HepG2 (cell line): ENCODE measurements around the gene MYO15A. TPM values are rescaled to one million over a fixed set of nuclear protein-coding genes. Genes with fewer than 3 reads are reported as not detected.

Experiments
- BRCA1 ChIP-seq: sonication (generic); formaldehyde crosslinking; IDR thresholded peaks from 2 replicates; pipeline ENCODE4 v1.4.0; 2020; ENCODE audit warnings: missing genetic modification reagents
- CSRNP1 ChIP-seq: sonication (generic); formaldehyde crosslinking; IDR thresholded peaks from 2 replicates; pipeline ENCODE4 v1.8.1; 2023; ENCODE audit warnings: mild to moderate bottlenecking, missing genetic modification reagents
- ETV6 ChIP-seq: sonication (generic); formaldehyde crosslinking; conservative IDR thresholded peaks from 2 replicates; pipeline ENCODE4 v1.4.0; 2020; ENCODE audit warnings: missing genetic modification reagents
- GMEB1 ChIP-seq: sonication (generic); formaldehyde crosslinking; IDR thresholded peaks from 2 replicates; pipeline ENCODE4 v1.5.1; 2020; ENCODE audit warnings: missing genetic modification reagents, mild to moderate bottlenecking, borderline replicate concordance
- HNF1A ChIP-seq, 2 experiments: sonication (generic) in 1 of 2; formaldehyde crosslinking in 1 of 2; IDR thresholded peaks; 2 replicates each; pipeline versions ENCODE4 v1.4.0 to v1.6.1; 2016 to 2020; ENCODE audit warnings: borderline replicate concordance in 1 of 2, low read depth in 1 of 2, mild to moderate bottlenecking in 1 of 2, missing genetic modification reagents in 1 of 2
- HOXA3 ChIP-seq: sonication (generic); formaldehyde crosslinking; IDR thresholded peaks from 2 replicates; pipeline ENCODE4 v1.5.0; 2020; ENCODE audit warnings: missing genetic modification reagents
- IKZF4 ChIP-seq: sonication (generic); formaldehyde crosslinking; IDR thresholded peaks from 2 replicates; pipeline ENCODE4 v1.5.1; 2020; ENCODE audit warnings: borderline replicate concordance, mild to moderate bottlenecking, low read depth, missing genetic modification reagents; ENCODE audit errors: not compliant biosample characterization
- KLF16 ChIP-seq, 2 experiments: sonication (generic) in 1 of 2; formaldehyde crosslinking in 1 of 2; IDR thresholded peaks; 2 replicates each; pipeline versions ENCODE4 v1.6.1 to v1.8.0; 2016 to 2023; ENCODE audit warnings: missing genetic modification reagents in 2 of 2, missing compliant biosample characterization in 1 of 2
- NCOA1 ChIP-seq: sonication (generic); formaldehyde crosslinking; IDR thresholded peaks from 2 replicates; pipeline ENCODE4 v1.9.0; 2021; ENCODE audit warnings: missing genetic modification reagents
- SALL2 ChIP-seq: sonication (generic); formaldehyde crosslinking; IDR thresholded peaks from 2 replicates; pipeline ENCODE4 v1.8.1; 2023; ENCODE audit warnings: mild to moderate bottlenecking, missing genetic modification reagents, inconsistent platforms
- SIN3A ChIP-seq: IDR thresholded peaks from 2 replicates; pipeline ENCODE4 v1.6.1; 2011; ENCODE audit warnings: low read depth, mild to moderate bottlenecking, control low read depth, low read length, borderline replicate concordance
- SNRNP70 ChIP-seq: fragments of 200-400 bp; formaldehyde crosslinking; IDR thresholded peaks from 2 replicates; pipeline ENCODE4 v1.6.1; 2017; ENCODE audit warnings: mild to moderate bottlenecking, low read depth, low read length, moderate library complexity
- YEATS4 ChIP-seq: sonication (generic); formaldehyde crosslinking; IDR thresholded peaks from 2 replicates; pipeline ENCODE4 v1.4.0; 2020; ENCODE audit warnings: missing genetic modification reagents, borderline replicate concordance
- ZNF275 ChIP-seq: sonication (generic); formaldehyde crosslinking; IDR thresholded peaks from 2 replicates; pipeline ENCODE4 v1.8.0; 2022; ENCODE audit warnings: missing genetic modification reagents, mild to moderate bottlenecking, inconsistent platforms, borderline replicate concordance
- ZNF326 ChIP-seq: sonication (generic); formaldehyde crosslinking; IDR thresholded peaks from 2 replicates; pipeline ENCODE4 v1.4.0; 2020; ENCODE audit warnings: missing genetic modification reagents, borderline replicate concordance
- ZNF607 ChIP-seq: sonication (generic); formaldehyde crosslinking; IDR thresholded peaks from 2 replicates; pipeline ENCODE4 v1.5.1; 2020; ENCODE audit warnings: missing genetic modification reagents, mild to moderate bottlenecking, borderline replicate concordance
- ZNF746 ChIP-seq: sonication (generic); formaldehyde crosslinking; IDR thresholded peaks from 2 replicates; pipeline ENCODE4 v1.8.0; 2022; ENCODE audit warnings: mild to moderate bottlenecking, missing genetic modification reagents
- ZNF891 ChIP-seq: sonication (generic); formaldehyde crosslinking; IDR thresholded peaks from 2 replicates; pipeline ENCODE4 v1.5.0; 2020; ENCODE audit warnings: mild to moderate bottlenecking, missing genetic modification reagents
- polyA plus RNA-seq, 8 experiments: library from polyadenylated mRNA; depleted of rRNA in 3 of 8; stranded (reverse) in 7 of 8; unstranded in 1 of 8; fragments of >200 nt; fragmentation: Illumina TruSeq in 4 of 8; extraction: Trizol in 4 of 8; gene quantifications; 2 replicates each; pipeline versions ENCODE4 v1.2.1 to v1.2.3, GENCODE V29; 2011 to 2016; ENCODE audit warnings: low read depth in 4 of 8, missing spikeins in 1 of 8, mixed read lengths in 1 of 8; ENCODE audit not compliant: insufficient read depth in 1 of 8
- total RNA-seq, 5 experiments: library from RNA; depleted of rRNA; stranded (reverse); fragments of >200 nt; fragmentation: Illumina TruSeq; extraction: Trizol; gene quantifications; 2 replicates each; pipeline ENCODE4 v1.2.3, GENCODE V29; 2016; ENCODE audit warnings: low read depth in 1 of 5

The MYO15A gene
- total and polyA plus RNA-seq, 2 of the 13 experiments (the other 11 are each of a cell fraction or from before 2014, with no cell fraction given), result 0.07 to 0.20 TPM

GRCh38 chr17:18182978-18183333 is 74.4 kb downstream of the MYO15A start (continued):
- TF ChIP-seq ZNF891 (CRISPR knock-in tag) (peak; percentile 32; the same call in 1 of the 2 replicates), ETV6 (CRISPR knock-in tag) (no peak), SALL2 (peak; percentile 36; the same call in 1 of the 2 replicates), CSRNP1 (CRISPR knock-in tag) (peak; percentile 75), GMEB1 (peak; percentile 95), HNF1A (IDR thresholded peaks at IDR 0.05; ENCODE audit: low read depth) (no peak), HNF1A (CRISPR knock-in tag; IDR thresholded peaks at IDR 0.05; ENCODE audit: borderline replicate concordance) (no peak; the same call in 1 of the 2 replicates), KLF16 (CRISPR knock-in tag; IDR thresholded peaks at IDR 0.05) (peak in 1 of 2 experiments; percentile 84; a peak in 2 of 4 replicates), ZNF607 (CRISPR knock-in tag) (peak; percentile 76), HOXA3 (CRISPR knock-in tag) (peak; percentile 52), YEATS4 (CRISPR knock-in tag) (peak; percentile 81; the same call in 1 of the 2 replicates), SIN3A (no peak), ZNF275 (0 out of 2 replicates have a peak, but pooled peaks have one; percentile 35), BRCA1 (CRISPR knock-in tag) (0 out of 2 replicates have a peak, but pooled peaks have one; percentile 54), ZNF326 (no peak), IKZF4 (CRISPR knock-in tag) (no peak), ZNF746 (CRISPR knock-in tag) (peak; percentile 38; the same call in 1 of the 2 replicates), SNRNP70 (no peak), NCOA1 (CRISPR knock-in tag) (peak; percentile 50; the same call in 1 of the 2 replicates)
